K562 (cell line): ENCODE results near the gene BBS5. TPM values are rescaled to one million over a fixed set of nuclear protein-coding genes. Genes with fewer than 3 reads are reported as not detected.
A peak's percentile ranks its signal among the peaks of the same experiment; 100 is the strongest.

Experiments used
- KAT8 ChIP-seq: fragments of 450-650 bp; IDR thresholded peaks from 2 replicates; pipeline ENCODE4 v1.6.1; 2016; ENCODE audit warnings: low read depth, mild to moderate bottlenecking
- KDM2B ChIP-seq: fragments of 250-450 bp; sonication (Bioruptor Pico); IDR thresholded peaks from 2 replicates; pipeline ENCODE4 v1.8.0; 2021; ENCODE audit warnings: mild to moderate bottlenecking, moderate library complexity
- MXI1 ChIP-seq: IDR thresholded peaks from 2 replicates; pipeline ENCODE4 v1.6.1; 2011; ENCODE audit warnings: low read depth, mild to moderate bottlenecking, improper control_type of control experiment, low read length
- NEUROD1 ChIP-seq: fragments of 150-350 bp; IDR thresholded peaks from 2 replicates; pipeline ENCODE4 v1.6.1; 2014; ENCODE audit warnings: borderline replicate concordance, low read length, low read depth; ENCODE audit not compliant: partially characterized antibody
- U2AF2 ChIP-seq: fragments of 200-400 bp; formaldehyde crosslinking; optimal IDR thresholded peaks from 2 replicates; pipeline ENCODE3; 2017; ENCODE audit warnings: low read depth, mild to moderate bottlenecking, low read length
- YY1 ChIP-seq, 3 experiments: IDR thresholded peaks; 2 replicates each; pipeline ENCODE4 v1.6.1; 2011; ENCODE audit warnings: low read length in 2 of 3, mild to moderate bottlenecking in 2 of 3, moderate library complexity in 2 of 3, borderline replicate concordance in 1 of 3, control low read depth in 1 of 3, low read depth in 1 of 3; ENCODE audit not compliant: insufficient read depth in 3 of 3, insufficient replicate concordance in 2 of 3, control insufficient read depth in 1 of 3, insufficient read length in 1 of 3; ENCODE audit errors: extremely low read depth in 1 of 3
- ZNF561 ChIP-seq: fragments of 450-650 bp; formaldehyde crosslinking; conservative IDR thresholded peaks from 2 replicates; pipeline ENCODE4 v1.4.0; 2020; ENCODE audit warnings: mild to moderate bottlenecking, moderate library complexity
- ZZZ3 ChIP-seq: fragments of 450-650 bp; IDR thresholded peaks from 2 replicates; pipeline ENCODE4 v1.6.1; 2016; ENCODE audit warnings: antibody characterized with exemption, mild to moderate bottlenecking, moderate library complexity
- polyA plus RNA-seq, 8 experiments: library from polyadenylated mRNA; depleted of rRNA in 4 of 8; stranded (reverse) in 5 of 8; unstranded in 3 of 8; fragments of >200 nt; fragmentation: Nextera tagmentation in 2 of 8; fragmentation: Illumina TruSeq in 1 of 8; extraction: Ambion mirVana in 2 of 8; extraction: Trizol in 1 of 8; gene quantifications; 2 replicates each; pipeline versions ENCODE4 v1.2.1 to v1.2.3, GENCODE V29; 2011 to 2014; ENCODE audit warnings: inconsistent platforms in 1 of 8, missing spikeins in 1 of 8
- total RNA-seq, 7 experiments: library from RNA; depleted of rRNA in 6 of 7; stranded (reverse); fragments of >200 nt in 6 of 7; fragmentation: Illumina TruSeq in 2 of 7; extraction: Trizol in 2 of 7; gene quantifications; 2 replicates each; pipeline versions ENCODE4 v1.2.1 to v1.2.3, GENCODE V29; 2011 to 2021; ENCODE audit warnings: low replicate concordance in 1 of 7
- TF ChIP-seq, protein P1 (sequence below): sonication (generic); formaldehyde crosslinking; IDR thresholded peaks from 2 replicates; pipeline ENCODE4 v1.8.0; 2022; ENCODE audit warnings: mild to moderate bottlenecking, missing genetic modification reagents
- TF ChIP-seq, protein P2 (sequence below), 2 experiments: IDR thresholded peaks; 2 replicates each; pipeline ENCODE4 v1.6.1; 2012; ENCODE audit warnings: improper control_type of control experiment in 2 of 2, low read depth in 2 of 2, low read length in 2 of 2, borderline replicate concordance in 1 of 2
- TF ChIP-seq, protein P3 (sequence below): fragments of 450-650 bp; IDR thresholded peaks from 2 replicates; pipeline ENCODE4 v1.6.1; 2016
- TF ChIP-seq, protein P4 (sequence below): IDR thresholded peaks from 2 replicates; pipeline ENCODE4 v1.6.1; 2011; ENCODE audit warnings: borderline replicate concordance, low read depth, mild to moderate bottlenecking, moderate library complexity, low read length; ENCODE audit not compliant: insufficient read depth, poor library complexity, severe bottlenecking
- TF ChIP-seq, protein P5 (sequence below): fragments of 450-650 bp; formaldehyde crosslinking; IDR thresholded peaks from 2 replicates; pipeline ENCODE4 v1.4.0; 2020; ENCODE audit warnings: mild to moderate bottlenecking, moderate library complexity
- TF ChIP-seq, protein P6 (sequence below): fragments of 450-650 bp; formaldehyde crosslinking; IDR thresholded peaks from 2 replicates; pipeline ENCODE4 v1.4.0; 2020; ENCODE audit warnings: mild to moderate bottlenecking, mixed read lengths

Gene BBS5
- total and polyA plus RNA-seq, 9 of the 15 experiments (the other 6 are each of a cell fraction or from before 2014, with no cell fraction given), result 0.48 to 6.9 (median 4.3) TPM

DNA sequence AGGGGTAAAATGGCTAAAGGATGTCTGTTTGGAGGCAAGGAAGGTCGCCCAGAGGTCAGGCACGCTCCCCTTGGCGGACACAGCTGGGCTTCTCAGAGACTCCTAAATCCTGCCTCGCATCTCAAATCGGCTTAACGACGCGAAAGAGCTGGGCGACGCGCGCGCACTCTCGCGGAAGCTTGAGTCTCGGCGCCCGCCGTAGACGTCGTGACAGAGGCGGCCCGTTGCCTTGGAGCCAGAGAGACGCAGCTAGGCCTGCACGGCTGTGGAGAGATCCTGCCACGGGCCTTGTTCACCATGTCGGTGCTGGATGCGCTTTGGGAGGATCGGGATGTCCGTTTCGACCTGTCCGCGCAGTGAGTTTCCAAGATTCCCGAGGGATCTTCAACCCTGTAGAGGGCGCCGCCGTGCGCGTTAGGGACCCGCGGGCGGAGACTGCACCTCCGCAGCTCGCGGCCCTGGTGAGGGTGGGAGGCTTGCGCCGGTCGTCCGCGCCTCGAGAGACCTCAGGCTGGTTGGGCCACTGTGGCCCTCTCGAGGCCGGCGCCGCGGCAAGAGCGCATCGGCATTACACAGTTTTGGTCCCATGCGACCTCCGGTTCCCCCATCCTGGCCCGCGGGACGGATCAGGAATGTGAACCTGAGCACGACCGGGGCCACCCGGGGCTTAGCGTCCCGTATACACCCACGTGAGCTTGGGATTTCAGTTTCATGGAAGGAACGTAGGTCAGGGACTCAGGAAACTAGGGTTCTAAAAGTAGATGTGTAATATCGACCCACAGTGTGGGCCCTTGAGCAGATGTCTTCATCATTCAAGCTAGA lies at the start of gene BBS5 (continued):
- TF ChIP-seq, protein P1, sequence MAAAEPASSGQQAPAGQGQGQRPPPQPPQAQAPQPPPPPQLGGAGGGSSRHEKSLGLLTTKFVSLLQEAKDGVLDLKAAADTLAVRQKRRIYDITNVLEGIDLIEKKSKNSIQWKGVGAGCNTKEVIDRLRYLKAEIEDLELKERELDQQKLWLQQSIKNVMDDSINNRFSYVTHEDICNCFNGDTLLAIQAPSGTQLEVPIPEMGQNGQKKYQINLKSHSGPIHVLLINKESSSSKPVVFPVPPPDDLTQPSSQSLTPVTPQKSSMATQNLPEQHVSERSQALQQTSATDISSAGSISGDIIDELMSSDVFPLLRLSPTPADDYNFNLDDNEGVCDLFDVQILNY, result 0 out of 2 replicates have a peak, but pooled peaks have one; percentile 53
- TF ChIP-seq YY1 (IDR thresholded peaks at IDR 0.05; ENCODE audit: borderline replicate concordance in 1 of 3, control insufficient read depth in 1 of 3, extremely low read depth in 1 of 3, insufficient read depth in 3 of 3, insufficient read length in 1 of 3, insufficient replicate concordance in 2 of 3, low read depth in 1 of 3, low read length in 2 of 3), result peak in 2 of 3 experiments; percentile 25 to 50
- peak; percentile 95; the same call in 1 of the 2 replicates for TF ChIP-seq KDM2B (CRISPR knock-in tag)
- TF ChIP-seq, protein P2, sequence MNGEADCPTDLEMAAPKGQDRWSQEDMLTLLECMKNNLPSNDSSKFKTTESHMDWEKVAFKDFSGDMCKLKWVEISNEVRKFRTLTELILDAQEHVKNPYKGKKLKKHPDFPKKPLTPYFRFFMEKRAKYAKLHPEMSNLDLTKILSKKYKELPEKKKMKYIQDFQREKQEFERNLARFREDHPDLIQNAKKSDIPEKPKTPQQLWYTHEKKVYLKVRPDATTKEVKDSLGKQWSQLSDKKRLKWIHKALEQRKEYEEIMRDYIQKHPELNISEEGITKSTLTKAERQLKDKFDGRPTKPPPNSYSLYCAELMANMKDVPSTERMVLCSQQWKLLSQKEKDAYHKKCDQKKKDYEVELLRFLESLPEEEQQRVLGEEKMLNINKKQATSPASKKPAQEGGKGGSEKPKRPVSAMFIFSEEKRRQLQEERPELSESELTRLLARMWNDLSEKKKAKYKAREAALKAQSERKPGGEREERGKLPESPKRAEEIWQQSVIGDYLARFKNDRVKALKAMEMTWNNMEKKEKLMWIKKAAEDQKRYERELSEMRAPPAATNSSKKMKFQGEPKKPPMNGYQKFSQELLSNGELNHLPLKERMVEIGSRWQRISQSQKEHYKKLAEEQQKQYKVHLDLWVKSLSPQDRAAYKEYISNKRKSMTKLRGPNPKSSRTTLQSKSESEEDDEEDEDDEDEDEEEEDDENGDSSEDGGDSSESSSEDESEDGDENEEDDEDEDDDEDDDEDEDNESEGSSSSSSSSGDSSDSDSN (IDR thresholded peaks at IDR 0.05; ENCODE audit: borderline replicate concordance in 1 of 2, low read depth in 2 of 2, low read length in 2 of 2), result peak; percentile 90 to 97
- TF ChIP-seq ZNF561, result 0 out of 2 replicates have a peak, but pooled peaks have one; percentile 43
- TF ChIP-seq, protein P3, sequence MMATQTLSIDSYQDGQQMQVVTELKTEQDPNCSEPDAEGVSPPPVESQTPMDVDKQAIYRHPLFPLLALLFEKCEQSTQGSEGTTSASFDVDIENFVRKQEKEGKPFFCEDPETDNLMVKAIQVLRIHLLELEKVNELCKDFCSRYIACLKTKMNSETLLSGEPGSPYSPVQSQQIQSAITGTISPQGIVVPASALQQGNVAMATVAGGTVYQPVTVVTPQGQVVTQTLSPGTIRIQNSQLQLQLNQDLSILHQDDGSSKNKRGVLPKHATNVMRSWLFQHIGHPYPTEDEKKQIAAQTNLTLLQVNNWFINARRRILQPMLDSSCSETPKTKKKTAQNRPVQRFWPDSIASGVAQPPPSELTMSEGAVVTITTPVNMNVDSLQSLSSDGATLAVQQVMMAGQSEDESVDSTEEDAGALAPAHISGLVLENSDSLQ, result peak; percentile 20; the same call in 1 of the 2 replicates
- TF ChIP-seq, protein P4, sequence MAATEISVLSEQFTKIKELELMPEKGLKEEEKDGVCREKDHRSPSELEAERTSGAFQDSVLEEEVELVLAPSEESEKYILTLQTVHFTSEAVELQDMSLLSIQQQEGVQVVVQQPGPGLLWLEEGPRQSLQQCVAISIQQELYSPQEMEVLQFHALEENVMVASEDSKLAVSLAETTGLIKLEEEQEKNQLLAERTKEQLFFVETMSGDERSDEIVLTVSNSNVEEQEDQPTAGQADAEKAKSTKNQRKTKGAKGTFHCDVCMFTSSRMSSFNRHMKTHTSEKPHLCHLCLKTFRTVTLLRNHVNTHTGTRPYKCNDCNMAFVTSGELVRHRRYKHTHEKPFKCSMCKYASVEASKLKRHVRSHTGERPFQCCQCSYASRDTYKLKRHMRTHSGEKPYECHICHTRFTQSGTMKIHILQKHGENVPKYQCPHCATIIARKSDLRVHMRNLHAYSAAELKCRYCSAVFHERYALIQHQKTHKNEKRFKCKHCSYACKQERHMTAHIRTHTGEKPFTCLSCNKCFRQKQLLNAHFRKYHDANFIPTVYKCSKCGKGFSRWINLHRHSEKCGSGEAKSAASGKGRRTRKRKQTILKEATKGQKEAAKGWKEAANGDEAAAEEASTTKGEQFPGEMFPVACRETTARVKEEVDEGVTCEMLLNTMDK, result peak; percentile 87
- TF ChIP-seq, protein P5, sequence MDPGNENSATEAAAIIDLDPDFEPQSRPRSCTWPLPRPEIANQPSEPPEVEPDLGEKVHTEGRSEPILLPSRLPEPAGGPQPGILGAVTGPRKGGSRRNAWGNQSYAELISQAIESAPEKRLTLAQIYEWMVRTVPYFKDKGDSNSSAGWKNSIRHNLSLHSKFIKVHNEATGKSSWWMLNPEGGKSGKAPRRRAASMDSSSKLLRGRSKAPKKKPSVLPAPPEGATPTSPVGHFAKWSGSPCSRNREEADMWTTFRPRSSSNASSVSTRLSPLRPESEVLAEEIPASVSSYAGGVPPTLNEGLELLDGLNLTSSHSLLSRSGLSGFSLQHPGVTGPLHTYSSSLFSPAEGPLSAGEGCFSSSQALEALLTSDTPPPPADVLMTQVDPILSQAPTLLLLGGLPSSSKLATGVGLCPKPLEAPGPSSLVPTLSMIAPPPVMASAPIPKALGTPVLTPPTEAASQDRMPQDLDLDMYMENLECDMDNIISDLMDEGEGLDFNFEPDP, result 0 out of 2 replicates have a peak, but pooled peaks have one; percentile 35
- peak; percentile 41 for TF ChIP-seq NEUROD1
- TF ChIP-seq ZZZ3, result peak; percentile 79; the same call in 1 of the 2 replicates
- no peak for TF ChIP-seq U2AF2
- TF ChIP-seq MXI1, result peak; percentile 62; the same call in 1 of the 2 replicates
- TF ChIP-seq, protein P6, sequence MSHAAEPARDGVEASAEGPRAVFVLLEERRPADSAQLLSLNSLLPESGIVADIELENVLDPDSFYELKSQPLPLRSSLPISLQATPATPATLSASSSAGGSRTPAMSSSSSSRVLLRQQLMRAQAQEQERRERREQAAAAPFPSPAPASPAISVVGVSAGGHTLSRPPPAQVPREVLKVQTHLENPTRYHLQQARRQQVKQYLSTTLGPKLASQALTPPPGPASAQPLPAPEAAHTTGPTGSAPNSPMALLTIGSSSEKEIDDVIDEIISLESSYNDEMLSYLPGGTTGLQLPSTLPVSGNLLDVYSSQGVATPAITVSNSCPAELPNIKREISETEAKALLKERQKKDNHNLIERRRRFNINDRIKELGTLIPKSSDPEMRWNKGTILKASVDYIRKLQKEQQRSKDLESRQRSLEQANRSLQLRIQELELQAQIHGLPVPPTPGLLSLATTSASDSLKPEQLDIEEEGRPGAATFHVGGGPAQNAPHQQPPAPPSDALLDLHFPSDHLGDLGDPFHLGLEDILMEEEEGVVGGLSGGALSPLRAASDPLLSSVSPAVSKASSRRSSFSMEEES (CRISPR knock-in tag), result no peak
- no peak for TF ChIP-seq KAT8
